Astrocyte of the hippocampus (primary cell): Measurements from ENCODE around the gene TACR3.
"Not testable (repeated sequence)": the region's sequence is repeated elsewhere in the genome, so short reads cannot be mapped to it uniquely, and the experiment has no call there.

ENCODE experiments used
- DNase-seq: peaks from one replicate; pipeline ENCODE4 v3.0.0; 2011; ENCODE audit warnings: low read depth, low spot score

Gene TACR3

GRCh38 chr4:103719830-103720207, at the start of gene TACR3:
TSS of gene TACR3 (minus strand) at chr4:103719985. CDS start at chr4:103719675, 310 bp downstream.
- DNase-seq, result no peak

- DNase-seq, result no peak
These were observed 37.8 kb upstream of the TACR3 start for GRCh38 chr4:103757631-103758030.

- no peak for DNase-seq
These were observed 37.0 kb upstream of the TACR3 start for GRCh38 chr4:103756741-103757140.

- no peak for DNase-seq
These were observed 35.1 kb upstream of the TACR3 start for GRCh38 chr4:103754844-103755243.

- no peak for DNase-seq
These were observed 34.3 kb upstream of the TACR3 start for GRCh38 chr4:103753868-103754653.

GRCh38 chr4:103723150-103723549, 3.4 kb upstream of the TACR3 start:
- DNase-seq, result not testable (repeated sequence)

- DNase-seq, result no peak
These were observed 1.5 kb upstream of the TACR3 start for GRCh38 chr4:103721251-103721650.

- no peak for DNase-seq
These were observed 876 bp upstream of the TACR3 start for GRCh38 chr4:103720661-103721060.

GRCh38 chr4:103719105-103719829, 518 bp downstream of the TACR3 start:
- peak; percentile 25 for DNase-seq

- no peak for DNase-seq
These were observed 27.2 kb downstream of the TACR3 start for GRCh38 chr4:103692615-103693014.

- DNase-seq, result no peak
These were observed 45.8 kb downstream of the TACR3 start for GRCh38 chr4:103673983-103674382.

GRCh38 chr4:103666764-103667163, 53.0 kb downstream of the TACR3 start:
- not testable (repeated sequence) for DNase-seq

GRCh38 chr4:103664436-103665075, 55.2 kb downstream of the TACR3 start:
- DNase-seq, result no peak

- DNase-seq, result no peak
These were observed 71.2 kb downstream of the TACR3 start for GRCh38 chr4:103648541-103648940.

- no peak for DNase-seq
These were observed 73.8 kb downstream of the TACR3 start for GRCh38 chr4:103645991-103646390.

GRCh38 chr4:103634236-103634635, 85.5 kb downstream of the TACR3 start:
- DNase-seq, result no peak

- DNase-seq, result no peak
These were observed 93.5 kb downstream of the TACR3 start for GRCh38 chr4:103626296-103626695.

GRCh38 chr4:103591841-103592240, 127.9 kb downstream of the TACR3 start:
- no peak for DNase-seq

- DNase-seq, result no peak
These were observed 152.2 kb downstream of the TACR3 start for GRCh38 chr4:103567591-103567990.

GRCh38 chr4:103559178-103559577, 160.6 kb downstream of the TACR3 start:
- DNase-seq, result not testable (repeated sequence)
